ENCODE results near the gene RANBP17.
"Not testable (repeated sequence)": the region's sequence is repeated elsewhere in the genome, so short reads cannot be mapped to it uniquely, and the experiment has no call there.

Gene RANBP17

GRCh38 chr5:170937914-170938313, 76.1 kb downstream of the RANBP17 start:
- in situ Hi-C loops (cut with HindIII; ENCODE audit: low sequenced_read_pairs) = no loop called here

GRCh38 chr5:170939178-170939577, 77.4 kb downstream of the RANBP17 start:
- in situ Hi-C loops (cut with HindIII; ENCODE audit: low sequenced_read_pairs) = no loop called here

- in situ Hi-C loops (cut with HindIII; ENCODE audit: low sequenced_read_pairs) = no loop called here
These were observed 80.0 kb downstream of the RANBP17 start for GRCh38 chr5:170941788-170942187.

- in situ Hi-C loops (cut with HindIII; ENCODE audit: low sequenced_read_pairs) = loop anchor here (5.0 kb wide), 1 partner anchor 93 kb away; no protein-coding TSS in a partner anchor
These were observed 83.5 kb downstream of the RANBP17 start for GRCh38 chr5:170945275-170945674.

GRCh38 chr5:170960567-170960966, 98.7 kb downstream of the RANBP17 start:
- in situ Hi-C loops (cut with HindIII; ENCODE audit: low sequenced_read_pairs) = no loop called here

- in situ Hi-C loops (cut with HindIII; ENCODE audit: low sequenced_read_pairs) = no loop called here
These were observed 101.7 kb downstream of the RANBP17 start for GRCh38 chr5:170963521-170963920.

- in situ Hi-C loops (cut with HindIII; ENCODE audit: low sequenced_read_pairs) = no loop called here
These were observed 112.6 kb downstream of the RANBP17 start for GRCh38 chr5:170974461-170974860.

GRCh38 chr5:170980261-170980660, 118.4 kb downstream of the RANBP17 start:
- in situ Hi-C loops (cut with HindIII; ENCODE audit: low sequenced_read_pairs) = not testable (repeated sequence)

- in situ Hi-C loops (cut with HindIII; ENCODE audit: low sequenced_read_pairs) = no loop called here
These were observed 123.7 kb downstream of the RANBP17 start for GRCh38 chr5:170985486-170985885.

GRCh38 chr5:170986598-170986997, 124.8 kb downstream of the RANBP17 start:
- in situ Hi-C loops (cut with HindIII; ENCODE audit: low sequenced_read_pairs) = no loop called here

- in situ Hi-C loops (cut with HindIII; ENCODE audit: low sequenced_read_pairs) = no loop called here
These were observed 131.7 kb downstream of the RANBP17 start for GRCh38 chr5:170993476-170993875.

GRCh38 chr5:171010086-171010485, 148.3 kb downstream of the RANBP17 start:
- in situ Hi-C loops (cut with HindIII; ENCODE audit: low sequenced_read_pairs) = no loop called here

- in situ Hi-C loops (cut with HindIII; ENCODE audit: low sequenced_read_pairs) = no loop called here
These were observed 149.0 kb downstream of the RANBP17 start for GRCh38 chr5:171010816-171011215.

GRCh38 chr5:171023508-171023907, 161.7 kb downstream of the RANBP17 start:
- in situ Hi-C loops (cut with HindIII; ENCODE audit: low sequenced_read_pairs) = no loop called here

GRCh38 chr5:171024084-171024483, 162.3 kb downstream of the RANBP17 start:
- in situ Hi-C loops (cut with HindIII; ENCODE audit: low sequenced_read_pairs) = no loop called here

GRCh38 chr5:171029401-171029800, 167.6 kb downstream of the RANBP17 start:
- in situ Hi-C loops (cut with HindIII; ENCODE audit: low sequenced_read_pairs) = no loop called here

GRCh38 chr5:171031977-171032376, 170.2 kb downstream of the RANBP17 start:
- in situ Hi-C loops (cut with HindIII; ENCODE audit: low sequenced_read_pairs) = loop anchor here (5.0 kb wide), 1 partner anchor 60 kb away; no protein-coding TSS in a partner anchor

GRCh38 chr5:171032435-171032973, 170.7 kb downstream of the RANBP17 start:
- in situ Hi-C loops (cut with HindIII; ENCODE audit: low sequenced_read_pairs) = loop anchor here (5.0 kb wide), 1 partner anchor 60 kb away; no protein-coding TSS in a partner anchor

GRCh38 chr5:171041893-171042292, 180.1 kb downstream of the RANBP17 start:
- in situ Hi-C loops (cut with HindIII; ENCODE audit: low sequenced_read_pairs) = not testable (repeated sequence)

- in situ Hi-C loops (cut with HindIII; ENCODE audit: low sequenced_read_pairs) = no loop called here
These were observed 189.1 kb downstream of the RANBP17 start for GRCh38 chr5:171050916-171051315.

- in situ Hi-C loops (cut with HindIII; ENCODE audit: low sequenced_read_pairs) = no loop called here
These were observed 194.1 kb downstream of the RANBP17 start for GRCh38 chr5:171055875-171056454.

GRCh38 chr5:171067540-171068130, 205.8 kb downstream of the RANBP17 start:
- in situ Hi-C loops (cut with HindIII; ENCODE audit: low sequenced_read_pairs) = no loop called here
